Vagina (tissue), 2 donors: ENCODE results near the gene CHCT1. TPM values are rescaled to one million over a fixed set of nuclear protein-coding genes. Genes with fewer than 3 reads are reported as not detected.
"Not testable (repeated sequence)": the region's sequence is repeated elsewhere in the genome, so short reads cannot be mapped to it uniquely, and the experiment has no call there.

ENCODE experiments used
- DNase-seq, 2 donors: peaks; one replicate each; pipeline ENCODE4 v3.0.0-alpha.2; 2017; ENCODE audit errors: extremely low spot score in 2 of 2
- H3K27ac ChIP-seq: fragments of 200-600 bp; sonication (generic); one replicate; pipeline ENCODE4 v1.5.1; 2019
- H3K27me3 ChIP-seq: fragments of 200-600 bp; sonication (generic); one replicate; pipeline ENCODE4 v1.5.1; 2019
- H3K36me3 ChIP-seq, 2 donors: fragments of 200-600 bp; sonication (generic); one replicate each; pipeline ENCODE4 v1.5.1; 2017 to 2019
- H3K4me1 ChIP-seq: fragments of 200-600 bp; sonication (generic); one replicate; pipeline ENCODE4 v1.5.1; 2019
- H3K4me3 ChIP-seq, 2 donors: fragments of 200-600 bp; sonication (generic); 1 replicate in 1 of 2; 2 replicates in 1 of 2; pipeline ENCODE4 v1.5.1; 2016 to 2019
- H3K9me3 ChIP-seq: fragments of 200-600 bp; sonication (generic); one replicate; pipeline ENCODE4 v1.5.1; 2019
- POLR2A ChIP-seq, 2 donors: fragments of 450-650 bp; IDR thresholded peaks; one replicate each; pipeline ENCODE4 v1.6.1; 2017; ENCODE audit warnings: antibody characterized with exemption in 2 of 2, mild to moderate bottlenecking in 2 of 2, moderate library complexity in 2 of 2
- POLR2AphosphoS5 ChIP-seq, 2 donors: sonication (generic); formaldehyde crosslinking; IDR thresholded peaks; one replicate each; pipeline ENCODE4 v1.9.0; 2017; ENCODE audit warnings: antibody characterized with exemption in 2 of 2, mild to moderate bottlenecking in 2 of 2, low read depth in 1 of 2; ENCODE audit not compliant: insufficient read depth in 1 of 2
- intact Hi-C: fragments of 100-400 bp; cut with DNase I; formaldehyde crosslinking; loops from one replicate; pipeline ENCODE4 v1.15.1; 2023
- total RNA-seq: library from RNA; depleted of rRNA; stranded (reverse); fragments of >200 nt; gene quantifications from one replicate; pipeline ENCODE4 v1.2.3, GENCODE V29; 2016
- TF ChIP-seq, protein P1 (sequence below), 3 experiments: fragments of 450-650 bp in 2 of 3; fragments of 200-600 bp in 1 of 3; sonication (generic) in 1 of 3; IDR thresholded peaks; one replicate each; pipeline ENCODE4 v1.5.1; 2017 to 2019; ENCODE audit warnings: antibody characterized with exemption in 3 of 3, mild to moderate bottlenecking in 2 of 3, moderate library complexity in 2 of 3

The CHCT1 gene
- total RNA-seq, 1 donor from 2014 or later, result not detected

- TF ChIP-seq, protein P1, sequence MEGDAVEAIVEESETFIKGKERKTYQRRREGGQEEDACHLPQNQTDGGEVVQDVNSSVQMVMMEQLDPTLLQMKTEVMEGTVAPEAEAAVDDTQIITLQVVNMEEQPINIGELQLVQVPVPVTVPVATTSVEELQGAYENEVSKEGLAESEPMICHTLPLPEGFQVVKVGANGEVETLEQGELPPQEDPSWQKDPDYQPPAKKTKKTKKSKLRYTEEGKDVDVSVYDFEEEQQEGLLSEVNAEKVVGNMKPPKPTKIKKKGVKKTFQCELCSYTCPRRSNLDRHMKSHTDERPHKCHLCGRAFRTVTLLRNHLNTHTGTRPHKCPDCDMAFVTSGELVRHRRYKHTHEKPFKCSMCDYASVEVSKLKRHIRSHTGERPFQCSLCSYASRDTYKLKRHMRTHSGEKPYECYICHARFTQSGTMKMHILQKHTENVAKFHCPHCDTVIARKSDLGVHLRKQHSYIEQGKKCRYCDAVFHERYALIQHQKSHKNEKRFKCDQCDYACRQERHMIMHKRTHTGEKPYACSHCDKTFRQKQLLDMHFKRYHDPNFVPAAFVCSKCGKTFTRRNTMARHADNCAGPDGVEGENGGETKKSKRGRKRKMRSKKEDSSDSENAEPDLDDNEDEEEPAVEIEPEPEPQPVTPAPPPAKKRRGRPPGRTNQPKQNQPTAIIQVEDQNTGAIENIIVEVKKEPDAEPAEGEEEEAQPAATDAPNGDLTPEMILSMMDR (IDR thresholded peaks at IDR 0.05), result no peak
- no peak for TF ChIP-seq POLR2A (IDR thresholded peaks at IDR 0.05)
- TF ChIP-seq POLR2AphosphoS5 (IDR thresholded peaks at IDR 0.05; ENCODE audit: insufficient read depth in 1 of 2, low read depth in 1 of 2), result no peak
- intact Hi-C loops, result no loop called here
- Histone ChIP-seq H3K27ac (no peak overlapping the region), H3K36me3 (no peaks in the 10 kb centered on the region), H3K4me1 (peaks cover 7% of the 10 kb centered on the region), H3K9me3 (no peaks in the 10 kb centered on the region), H3K27me3 (no peaks in the 10 kb centered on the region), H3K4me3 (no peak overlapping the region)
- DNase-seq, result no peak
These were observed 5.8 kb upstream of the CHCT1 start for GRCh38 chr17:60416368-60416925.

DNA sequence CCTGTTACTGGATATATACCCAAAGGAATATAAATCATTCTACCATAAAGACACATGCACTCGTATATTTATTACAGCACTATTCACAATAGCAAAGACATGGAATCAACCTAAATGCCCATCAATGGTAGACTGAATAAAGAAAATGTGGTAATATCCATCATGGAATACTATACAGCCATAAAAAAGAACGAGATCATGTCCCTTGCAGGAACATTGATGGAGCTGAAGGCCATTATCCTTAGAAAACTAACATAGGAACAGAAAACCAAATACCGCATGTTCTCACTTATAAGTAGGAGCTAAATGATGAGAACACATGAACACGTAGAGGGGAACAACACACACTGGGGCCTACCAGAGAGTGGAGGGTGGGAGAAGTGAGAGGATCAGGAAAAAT is 3.3 kb upstream of the CHCT1 start:
- H3K9me3 ChIP-seq, intact Hi-C loops, H3K27ac ChIP-seq, H3K27me3 ChIP-seq, H3K4me3 ChIP-seq, H3K36me3 ChIP-seq, DNase-seq: not testable (repeated sequence)
- peaks cover 12% of the 10 kb centered on the region for H3K4me1 ChIP-seq

DNA sequence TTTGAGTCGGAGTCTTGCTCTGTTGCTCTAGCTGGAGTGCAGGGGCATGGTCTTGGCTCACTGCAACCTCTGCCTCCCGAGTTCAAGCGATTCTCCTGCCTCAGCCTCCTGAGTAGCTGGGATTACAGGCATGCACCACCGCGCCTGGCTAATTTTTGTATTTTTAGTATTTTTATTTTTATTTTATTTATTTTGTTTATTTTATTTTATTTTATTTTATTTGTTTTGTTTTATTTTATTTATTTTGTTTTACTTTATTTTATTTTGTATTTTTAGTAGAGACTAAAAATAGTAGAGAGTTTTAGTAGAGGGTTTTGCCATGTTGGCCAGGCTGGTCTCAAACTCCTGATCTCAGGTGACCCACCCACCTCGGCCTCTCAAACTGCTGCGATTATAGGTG is 2.4 kb upstream of the CHCT1 start:
- not testable (repeated sequence) for DNase-seq
- intact Hi-C loops, result loop anchor here (10.0 kb wide), 1 partner anchor 215 kb away; no protein-coding TSS in a partner anchor

GRCh38 chr17:60421273-60422161 is 772 bp upstream of the CHCT1 start:
- Histone ChIP-seq H3K4me3 (peak overlapping the region; percentile 45 to 48), H3K4me1 (peaks cover 12% of the 10 kb centered on the region), H3K27ac (peak overlapping the region; percentile 42), H3K36me3 (no peaks in the 10 kb centered on the region), H3K9me3 (no peaks in the 10 kb centered on the region), H3K27me3 (no peaks in the 10 kb centered on the region)
- no peak for DNase-seq
- intact Hi-C loops, result loop anchor here (10.0 kb wide), 1 partner anchor 213 kb away; no protein-coding TSS in a partner anchor
- no peak for TF ChIP-seq POLR2A (IDR thresholded peaks at IDR 0.05)
- peak in 1 of 2 donors; percentile 45 for TF ChIP-seq POLR2AphosphoS5 (IDR thresholded peaks at IDR 0.05; ENCODE audit: insufficient read depth in 1 of 2, low read depth in 1 of 2)
- TF ChIP-seq, protein P1 (IDR thresholded peaks at IDR 0.05), result peak; percentile 91 to 100 (median 91)

More for the DNA sequence above, 2.4 kb upstream of the CHCT1 start:
- peaks cover 12% of the 10 kb centered on the region for H3K4me1 ChIP-seq
- not testable (repeated sequence) for H3K9me3 ChIP-seq, H3K4me3 ChIP-seq, H3K27me3 ChIP-seq, H3K36me3 ChIP-seq, H3K27ac ChIP-seq

DNA sequence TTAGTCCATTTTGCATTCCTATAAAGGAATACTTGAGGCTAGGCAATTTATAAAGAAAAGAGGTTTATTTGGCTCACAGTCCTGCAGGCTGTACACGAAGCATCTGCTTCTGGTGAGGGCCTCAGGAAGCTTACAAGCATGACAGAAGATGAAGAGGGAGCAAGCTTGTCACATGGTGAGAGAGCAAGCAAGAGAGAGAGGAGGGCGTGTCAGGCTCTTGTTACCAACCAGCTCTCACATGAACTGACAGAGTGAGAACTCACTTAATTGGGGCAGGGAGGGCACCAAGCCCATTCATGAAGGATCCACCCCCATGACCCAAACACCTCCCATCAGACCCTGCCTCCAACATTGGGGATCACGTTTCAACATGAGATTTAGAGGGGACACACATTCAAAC is 1.6 kb downstream of the CHCT1 start:
- intact Hi-C loops, result loop anchor here (10.0 kb wide), 1 partner anchor 211 kb away; no protein-coding TSS in a partner anchor
- no peaks in the 10 kb centered on the region for H3K9me3 ChIP-seq
- H3K27ac ChIP-seq, result no peak overlapping the region
- peaks cover 12% of the 10 kb centered on the region for H3K4me1 ChIP-seq
- H3K27me3 ChIP-seq, result no peaks in the 10 kb centered on the region
- no peak for DNase-seq
- no peak overlapping the region for H3K4me3 ChIP-seq
- no peaks in the 10 kb centered on the region for H3K36me3 ChIP-seq
- TF ChIP-seq POLR2A (IDR thresholded peaks at IDR 0.05) (no peak), POLR2AphosphoS5 (IDR thresholded peaks at IDR 0.05; ENCODE audit: insufficient read depth in 1 of 2, low read depth in 1 of 2) (no peak)
- TF ChIP-seq, protein P1 (IDR thresholded peaks at IDR 0.05), result no peak

DNA sequence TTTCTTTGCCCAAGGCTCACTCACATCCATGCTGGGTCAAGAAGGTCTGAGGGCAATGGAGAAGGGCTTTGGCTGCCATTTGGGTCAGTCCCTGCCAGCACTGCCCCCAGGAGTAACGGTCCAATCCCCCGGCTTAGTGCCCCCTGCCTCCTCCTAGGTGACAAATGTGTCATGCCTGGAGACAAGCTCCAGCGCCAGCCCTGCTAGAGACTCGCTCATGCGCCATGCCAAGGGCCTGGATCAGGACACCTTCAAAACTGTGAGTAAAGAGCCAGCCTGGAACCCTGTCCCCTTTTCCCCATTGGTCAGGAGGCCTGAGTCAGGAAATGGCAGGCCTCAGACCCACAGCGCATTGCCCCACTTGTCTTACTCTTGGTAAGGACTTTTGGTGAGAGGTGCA is 3.3 kb downstream of the CHCT1 start:
- Histone ChIP-seq H3K36me3 (no peaks in the 10 kb centered on the region), H3K9me3 (no peaks in the 10 kb centered on the region), H3K27ac (no peak overlapping the region), H3K4me1 (peaks cover 12% of the 10 kb centered on the region), H3K4me3 (no peak overlapping the region), H3K27me3 (no peaks in the 10 kb centered on the region)
- intact Hi-C loops, result loop anchor here (10.0 kb wide), 1 partner anchor 209 kb away; no protein-coding TSS in a partner anchor
- TF ChIP-seq POLR2A (IDR thresholded peaks at IDR 0.05), result no peak
- TF ChIP-seq, protein P1 (IDR thresholded peaks at IDR 0.05), result no peak
- TF ChIP-seq POLR2AphosphoS5 (IDR thresholded peaks at IDR 0.05; ENCODE audit: insufficient read depth in 1 of 2, low read depth in 1 of 2), result no peak
- DNase-seq, result peak in 1 of 2 donors; percentile 71
